RCC 7860 (cell line): Measurements from ENCODE around the gene FBXO9.

ENCODE experiments used
- DNase-seq: peaks from one replicate; pipeline ENCODE4 v3.0.0-alpha.2; 2015; ENCODE audit warnings: low spot score
- FAIRE-seq: peaks from 2 replicates; lab custom pipeline; 2012; peaks lifted over from hg19 to GRCh38; lab: Jason Lieb, UNC

FBXO9 gene

DNA sequence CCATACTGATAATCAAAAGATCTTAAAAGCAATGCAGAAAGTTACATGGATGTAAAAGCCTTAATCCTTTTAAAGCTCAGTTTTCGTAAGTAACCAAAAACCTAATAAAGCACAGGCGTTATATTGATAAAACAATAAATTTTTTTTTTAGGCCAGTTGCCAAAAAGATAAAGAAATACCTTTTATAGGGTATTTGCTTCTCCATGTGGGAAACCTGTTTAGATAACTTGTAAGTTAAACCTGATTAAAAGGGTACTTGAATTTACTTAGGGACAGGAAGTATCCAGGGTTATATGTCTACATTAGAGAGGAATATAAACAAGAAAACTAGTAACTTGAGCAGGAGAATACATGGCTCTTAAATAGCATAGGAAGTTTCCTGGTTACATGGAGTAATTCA is 21.1 kb downstream of the FBXO9 start:
- FAIRE-seq (no peak), DNase-seq (no peak)

DNA sequence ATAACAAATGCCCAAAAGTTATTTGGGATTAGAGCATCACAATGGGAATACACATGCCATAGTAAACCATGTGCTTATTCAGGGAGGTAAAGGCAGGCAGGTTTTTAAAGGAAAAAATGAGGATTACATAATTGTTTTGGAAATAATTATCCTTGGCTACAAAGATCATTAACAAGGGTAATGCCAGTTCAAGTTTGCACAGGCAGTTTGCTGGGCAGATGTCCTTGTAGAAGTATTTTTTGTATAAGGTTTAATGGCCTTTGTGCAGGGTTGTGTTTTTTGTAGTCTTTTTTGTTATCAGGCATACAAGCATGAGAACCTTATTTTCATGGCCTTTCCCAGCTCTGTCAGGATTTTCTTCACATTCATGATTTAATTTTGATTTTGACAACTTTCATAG is 24.7 kb downstream of the FBXO9 start:
- FAIRE-seq: no peak
- no peak for DNase-seq

DNA sequence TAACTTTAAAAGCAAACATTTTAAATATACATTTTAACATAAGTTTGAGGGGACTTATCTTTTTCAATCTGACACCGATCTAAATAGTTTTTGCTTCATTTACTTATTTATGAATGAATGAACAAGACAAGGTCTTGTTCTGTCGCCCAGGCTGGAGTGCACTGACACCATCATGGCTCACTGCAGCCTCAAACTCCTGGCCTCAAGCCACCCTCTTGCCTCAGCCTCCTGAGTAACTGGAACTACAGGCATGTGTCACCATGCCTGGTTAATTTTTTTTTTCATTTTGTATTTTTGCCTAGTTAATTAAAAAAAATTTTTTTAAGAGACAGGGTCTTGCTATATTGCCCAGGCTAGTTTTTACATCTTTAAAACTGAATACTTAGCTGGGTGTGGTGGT is 25.4 kb downstream of the FBXO9 start:
- DNase-seq: peak; percentile 8
- FAIRE-seq: peak; percentile 81

DNA sequence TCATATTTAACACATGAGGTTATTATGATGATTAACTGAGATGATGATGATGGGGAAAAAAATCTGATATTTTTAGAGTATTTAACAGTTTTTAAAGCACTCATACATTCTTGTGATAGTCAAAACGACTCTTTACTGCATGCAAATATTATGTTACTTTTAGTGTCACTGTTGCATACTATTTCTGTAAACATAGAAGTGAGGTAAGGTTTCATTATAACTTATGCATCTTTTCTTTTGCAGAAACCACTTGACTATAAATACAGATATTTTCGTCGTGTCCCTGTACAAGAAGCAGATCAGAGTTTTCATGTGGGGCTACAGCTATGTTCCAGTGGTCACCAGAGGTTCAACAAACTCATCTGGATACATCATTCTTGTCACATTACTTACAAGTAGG is 30.1 kb downstream of the FBXO9 start:
- FAIRE-seq (no peak), DNase-seq (no peak)

DNA sequence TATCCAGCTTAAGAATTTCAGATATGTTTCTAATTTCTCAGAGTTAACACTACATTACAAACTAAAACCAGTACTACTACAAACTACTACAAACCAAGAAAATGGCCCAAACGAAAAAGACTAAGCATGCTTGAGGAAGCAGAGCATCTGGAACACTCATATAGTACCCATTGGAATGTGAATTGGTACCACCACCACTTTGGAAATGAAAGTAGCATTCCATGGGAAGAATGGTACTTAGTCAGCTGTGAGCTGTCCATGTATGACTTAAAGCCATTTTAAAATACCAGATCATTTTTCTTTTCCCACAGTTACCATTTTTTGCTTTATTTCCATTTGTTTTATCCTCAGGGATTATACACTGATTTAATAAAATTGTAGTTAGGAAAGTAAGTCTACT is 30.5 kb downstream of the FBXO9 start:
- FAIRE-seq (no peak), DNase-seq (no peak)

DNA sequence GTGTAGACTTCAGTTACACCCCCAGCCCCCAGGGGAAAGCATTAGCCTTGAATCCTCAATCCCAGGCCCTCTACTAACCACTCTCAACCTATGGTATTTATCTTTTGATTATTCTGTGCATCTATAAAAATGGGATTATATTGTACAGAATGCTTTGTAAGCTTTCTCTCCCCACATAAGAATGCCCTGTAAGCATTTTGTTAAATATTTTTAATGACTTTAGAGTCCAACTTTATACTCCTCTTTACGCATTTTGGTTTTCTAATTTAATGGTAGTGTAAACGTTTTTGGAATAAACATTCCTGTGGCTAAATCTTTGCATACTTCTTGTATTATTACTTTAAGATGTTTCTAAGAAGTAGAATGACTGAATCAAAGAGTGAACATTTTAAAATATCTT is 35.4 kb downstream of the FBXO9 start:
- FAIRE-seq (no peak), DNase-seq (no peak)

DNA sequence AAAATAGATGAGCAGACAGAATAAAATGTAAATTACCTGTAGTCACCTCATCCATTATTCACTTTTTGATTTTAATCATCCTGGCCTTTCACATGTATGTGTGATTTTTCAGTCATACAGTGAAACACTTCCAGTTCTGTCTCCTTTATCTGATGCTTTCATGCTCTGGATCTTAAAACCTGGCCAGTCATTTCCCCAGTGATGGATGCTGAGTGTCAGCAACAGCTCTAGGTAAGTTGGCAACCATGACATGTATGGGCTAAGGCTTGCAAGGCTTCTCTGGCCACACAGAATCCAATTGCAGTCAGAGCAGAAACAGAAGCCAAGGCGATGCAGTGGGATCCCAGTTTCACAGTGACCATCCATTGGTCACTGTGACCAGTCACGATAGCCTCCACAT is 35.8 kb downstream of the FBXO9 start:
- FAIRE-seq (no peak), DNase-seq (no peak)

DNA sequence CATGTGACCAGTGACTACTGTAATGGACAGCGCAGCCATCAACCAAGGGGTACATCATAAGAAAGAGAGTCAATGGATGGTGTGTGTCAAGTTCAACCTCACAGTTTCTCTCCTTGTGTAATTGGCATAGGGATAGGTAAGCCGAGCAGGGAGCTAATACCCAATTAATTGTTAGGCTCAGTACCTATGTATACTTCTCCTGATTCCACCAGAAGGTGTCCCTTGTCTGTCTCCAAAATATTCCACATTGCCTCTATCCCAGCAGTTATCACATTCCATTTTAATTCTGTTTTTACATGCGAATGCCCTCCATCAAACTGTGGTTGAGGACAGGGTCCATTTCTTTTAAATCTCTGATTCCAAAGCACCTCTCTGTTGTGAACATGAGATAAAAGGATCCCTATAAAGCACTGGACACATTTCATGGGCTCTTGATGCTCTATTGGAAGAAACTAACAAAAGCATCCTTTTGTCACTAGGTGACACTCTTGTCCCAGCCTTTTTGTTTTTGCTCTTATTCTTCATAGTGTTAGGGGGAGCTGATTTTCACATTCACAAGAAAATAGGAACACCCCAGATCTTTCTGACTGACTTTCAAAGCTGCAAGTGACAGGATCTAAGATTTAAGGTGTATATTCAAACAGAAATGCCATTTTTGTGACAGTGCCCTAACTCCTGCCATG is 38.9 kb downstream of the FBXO9 start:
- DNase-seq: peak; percentile 22
- FAIRE-seq: no peak

DNA sequence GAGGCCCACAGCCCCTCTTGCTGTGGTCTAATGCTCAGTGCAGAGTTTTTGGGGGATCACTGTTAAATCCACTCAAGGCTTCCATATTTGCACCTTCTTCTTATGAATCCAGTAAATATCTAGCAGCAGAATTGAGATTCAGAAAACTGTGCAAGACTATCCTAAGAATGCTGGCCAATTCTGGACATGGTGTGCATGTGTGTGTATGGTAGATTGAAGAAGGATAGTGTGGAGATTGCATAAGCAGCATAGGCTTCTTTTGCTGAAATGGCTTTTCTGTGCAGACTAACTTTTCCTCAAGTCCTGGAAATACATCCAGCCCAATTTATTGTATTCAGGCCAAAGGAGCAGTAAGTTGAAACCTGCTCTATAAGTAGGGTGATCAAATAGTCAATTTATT is 39.7 kb downstream of the FBXO9 start:
- FAIRE-seq (no peak), DNase-seq (no peak)

DNA sequence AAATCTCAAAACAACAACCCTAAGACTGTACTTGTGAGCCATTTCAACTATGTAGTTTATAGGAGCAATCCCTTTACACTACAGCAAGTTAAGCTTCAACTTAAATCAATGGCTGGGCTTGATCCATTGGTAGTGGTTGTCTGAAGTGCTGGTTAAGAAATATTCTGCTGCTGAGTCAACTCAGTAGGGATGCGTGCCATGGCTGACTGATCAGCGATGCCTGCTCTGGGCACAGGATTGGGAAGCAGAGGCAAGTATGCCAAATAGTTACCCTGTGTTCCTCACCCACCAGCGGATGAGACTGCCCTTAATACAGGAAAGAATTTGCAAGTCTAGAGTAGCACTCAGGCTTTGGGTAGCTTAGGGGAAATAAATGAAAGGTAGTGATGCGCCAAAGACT is 41.9 kb downstream of the FBXO9 start:
- peak; percentile 93 for FAIRE-seq
- peak; percentile 81 for DNase-seq

DNA sequence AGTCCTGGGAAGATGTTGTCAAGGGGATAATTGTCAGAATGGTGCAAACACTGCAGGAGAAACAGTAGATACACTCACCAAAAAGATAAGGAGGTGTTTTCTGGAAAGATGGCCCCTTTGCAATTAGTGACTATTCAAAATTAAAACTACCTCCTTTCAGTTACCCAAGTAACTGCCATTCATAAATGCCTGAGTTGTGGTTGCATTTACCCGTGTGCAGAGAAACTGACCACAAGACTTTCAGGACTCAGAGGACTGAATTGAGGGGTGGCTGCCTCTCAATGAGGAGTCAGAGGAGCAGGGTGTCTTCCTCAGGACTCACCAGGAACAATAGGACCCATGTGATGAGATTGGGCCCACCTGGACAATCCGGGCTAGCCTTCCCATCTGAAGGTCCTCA is 44.4 kb downstream of the FBXO9 start:
- no peak for FAIRE-seq
- no peak for DNase-seq

DNA sequence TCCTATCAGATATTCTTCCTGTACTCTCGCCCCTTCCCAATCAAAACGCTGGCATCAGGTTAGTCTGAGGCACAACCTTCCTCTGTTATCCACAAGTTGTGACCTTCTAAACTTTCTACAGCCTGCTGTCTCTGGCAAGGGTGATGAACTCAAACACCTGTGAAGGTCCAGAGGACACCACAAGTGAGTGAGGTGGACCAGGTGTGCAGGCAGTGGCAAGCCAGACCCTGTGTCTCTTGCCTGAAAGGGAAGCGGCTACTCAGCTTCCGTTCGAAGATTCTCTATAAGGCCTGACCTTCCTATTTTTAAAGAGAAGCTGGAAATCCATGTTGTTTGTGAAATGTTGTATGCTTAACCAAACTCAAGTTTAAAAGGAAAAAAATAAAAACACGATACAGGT is 46.7 kb downstream of the FBXO9 start:
- no peak for DNase-seq
- no peak for FAIRE-seq

DNA sequence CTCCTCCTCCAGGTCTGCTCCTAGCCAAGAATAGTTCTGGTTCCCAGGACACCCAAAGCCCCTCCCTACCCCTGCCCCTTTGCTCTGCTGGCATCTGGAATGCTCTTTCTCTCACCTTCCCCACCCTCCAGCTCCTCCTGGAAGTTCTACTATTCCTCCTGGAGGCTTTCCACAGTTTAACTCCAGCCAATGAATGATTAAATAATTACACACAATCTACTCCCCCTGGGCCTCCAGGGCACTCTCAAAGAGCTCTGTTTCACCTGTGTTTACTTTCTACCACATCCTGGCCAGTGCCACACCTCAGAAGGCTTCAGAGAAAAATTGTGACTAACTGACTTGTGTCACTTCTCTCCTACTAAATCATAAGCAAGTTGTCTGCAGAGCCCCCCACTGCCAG is 47.2 kb downstream of the FBXO9 start:
- DNase-seq (peak; percentile 43), FAIRE-seq (no peak)

DNA sequence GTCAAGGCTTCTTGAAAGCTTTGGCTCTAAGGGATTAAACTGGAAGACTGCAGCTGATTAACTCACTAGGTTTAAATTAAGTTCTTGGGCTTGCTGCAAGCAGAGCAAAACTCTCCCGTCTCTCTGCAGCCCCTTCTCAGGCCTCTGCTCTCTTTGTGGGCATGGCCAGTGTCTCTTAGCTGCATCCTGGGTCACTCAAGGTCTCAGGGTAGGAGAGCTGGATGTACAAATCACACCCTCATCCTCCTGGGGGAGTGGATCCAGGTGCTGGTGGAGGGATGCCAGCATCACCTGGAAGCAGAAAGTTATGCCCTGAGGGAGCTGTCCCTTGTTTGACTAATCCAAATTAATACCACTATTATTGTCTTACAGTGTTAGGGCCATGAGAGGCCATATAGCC is 47.7 kb downstream of the FBXO9 start:
- FAIRE-seq (no peak), DNase-seq (no peak)

DNA sequence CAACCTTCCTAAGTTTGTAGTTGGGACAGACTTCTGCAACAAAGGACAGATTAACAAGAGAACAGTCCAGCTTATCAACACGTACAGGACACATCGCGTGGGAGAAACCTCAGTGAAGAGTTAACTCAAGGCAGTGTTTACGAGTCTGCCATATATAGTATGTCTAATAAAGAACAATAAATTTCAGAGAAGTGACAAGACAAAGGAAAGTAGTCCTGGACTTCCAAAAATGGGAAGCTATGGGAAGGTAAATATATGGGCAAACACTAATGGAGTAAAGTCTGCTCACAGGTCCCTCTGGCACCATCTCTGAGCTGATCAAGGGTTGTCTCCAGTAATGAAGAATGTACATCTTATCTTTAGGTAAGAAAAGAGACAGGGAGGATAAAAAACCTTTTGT is 48.5 kb downstream of the FBXO9 start:
- no peak for FAIRE-seq
- no peak for DNase-seq

DNA sequence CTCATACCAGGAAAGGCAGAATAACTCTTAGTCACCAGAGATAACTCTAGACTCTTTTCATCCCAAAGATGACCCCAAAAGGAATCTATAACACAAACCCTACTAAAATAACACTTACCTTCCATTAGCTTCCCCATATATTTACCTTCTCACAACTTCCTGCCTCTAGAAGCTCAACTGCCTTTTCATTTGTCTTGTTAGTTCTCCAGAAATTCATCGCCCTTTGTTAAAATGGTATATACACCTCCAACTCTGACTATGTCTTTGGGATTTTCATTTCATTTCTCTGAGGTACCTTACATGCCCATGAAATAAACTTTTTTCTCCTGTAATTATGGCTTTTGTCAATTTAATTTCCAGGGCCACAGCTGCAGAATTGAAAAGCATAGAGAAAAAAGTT is 49.9 kb downstream of the FBXO9 start:
- DNase-seq: no peak

DNA sequence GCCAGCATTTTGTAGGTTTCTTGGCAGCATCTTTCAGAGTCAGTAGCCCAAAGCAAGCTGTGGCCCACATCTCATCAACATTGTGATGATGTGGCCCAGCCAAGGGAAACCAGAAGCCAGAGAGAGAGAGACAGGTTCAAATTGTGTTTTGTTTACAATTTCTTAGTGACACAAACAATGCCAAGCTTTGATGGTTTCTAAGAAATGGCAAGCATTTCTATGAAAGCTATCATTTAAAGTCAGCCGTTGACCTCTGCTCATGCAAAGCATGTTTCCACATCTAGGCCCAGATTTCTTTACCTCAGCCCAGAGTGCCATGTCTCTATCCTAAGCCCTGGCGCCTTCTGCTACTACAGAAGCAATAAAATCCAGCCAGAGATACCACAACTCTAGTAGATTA is 50.5 kb downstream of the FBXO9 start:
- DNase-seq: no peak
- FAIRE-seq: no peak

More for the DNA sequence above, 49.9 kb downstream of the FBXO9 start:
- no peak for FAIRE-seq

DNA sequence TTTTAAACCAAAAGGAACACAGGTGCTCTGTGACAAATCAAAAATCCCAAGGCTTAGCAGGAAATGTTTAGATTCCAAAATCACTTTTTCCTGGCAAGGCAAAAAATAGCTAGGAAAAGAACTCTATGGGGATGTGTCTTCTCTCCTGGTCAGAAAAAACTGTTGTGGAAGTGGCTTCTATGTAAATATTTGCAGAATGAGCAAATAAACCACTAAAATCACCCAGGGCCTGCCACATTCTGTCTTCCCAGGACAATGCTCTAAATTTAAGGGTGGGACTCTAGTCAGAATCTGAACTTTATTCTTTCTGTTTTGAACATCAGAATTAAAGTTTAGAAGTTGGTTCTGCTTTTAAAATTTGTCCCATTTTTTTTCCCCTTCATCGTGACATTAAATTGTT is 54.1 kb downstream of the FBXO9 start:
- no peak for DNase-seq
- FAIRE-seq: no peak

DNA sequence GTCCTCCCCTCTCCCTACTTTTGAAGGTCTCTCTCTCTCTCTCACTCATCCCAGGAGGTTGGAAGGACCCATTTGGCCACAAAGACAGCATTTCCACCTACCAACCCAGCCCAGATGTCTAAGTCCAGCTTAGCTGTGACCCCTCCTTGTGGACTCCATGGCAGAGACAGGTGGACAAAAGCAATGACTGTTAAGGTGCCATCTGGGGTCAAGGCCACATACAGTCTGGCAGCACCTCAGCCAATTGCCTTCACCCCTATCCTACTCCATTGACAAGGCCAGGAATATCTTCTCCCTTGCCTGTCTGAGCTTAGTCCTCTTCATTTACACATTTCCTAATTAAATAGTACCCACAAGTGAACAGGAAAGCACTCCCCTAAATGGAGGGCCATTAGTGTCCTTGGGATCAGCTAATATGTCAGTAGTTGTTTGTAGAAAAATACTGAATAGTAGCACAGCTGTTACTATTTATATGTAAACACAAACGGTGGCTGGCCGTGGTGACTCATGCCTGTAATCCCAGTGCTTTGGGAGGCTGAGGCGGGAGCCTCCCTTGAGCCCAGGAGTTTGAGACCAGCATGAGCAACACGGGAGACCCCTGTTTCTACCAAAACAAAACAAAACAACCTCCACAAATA is 54.7 kb downstream of the FBXO9 start:
- DNase-seq (no peak), FAIRE-seq (no peak)

DNA sequence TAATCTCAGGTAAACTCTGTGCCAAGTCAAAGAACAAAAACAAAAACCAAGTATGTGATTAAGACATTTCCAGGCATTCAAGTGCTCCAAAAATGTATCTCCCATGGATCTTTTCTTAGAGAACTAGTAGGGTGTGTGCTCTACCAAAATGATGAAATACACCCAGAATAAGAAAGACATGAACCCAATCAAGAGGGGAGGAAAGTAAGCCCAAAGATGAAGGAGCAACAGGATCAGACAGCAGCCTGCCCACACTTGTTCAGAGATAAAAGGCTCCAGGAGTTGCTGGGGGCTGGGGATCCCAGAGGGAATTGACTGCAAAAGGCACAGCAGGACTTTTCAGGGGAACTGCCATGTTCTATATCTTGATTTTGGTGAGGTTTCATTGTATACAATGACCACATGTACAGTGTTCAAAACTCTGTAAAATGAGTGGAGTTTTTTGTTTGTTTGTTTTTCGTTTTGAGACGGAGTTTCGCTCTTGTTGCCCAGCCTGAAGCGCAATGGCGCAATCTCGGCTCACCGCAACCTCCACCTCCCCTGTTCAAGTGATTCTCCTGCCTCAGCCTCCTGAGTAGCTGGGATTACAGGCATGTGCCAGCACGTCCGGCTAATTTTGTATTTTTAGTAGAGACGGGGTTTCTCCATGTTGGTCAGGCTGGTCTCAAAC is 59.1 kb downstream of the FBXO9 start:
- no peak for FAIRE-seq
- DNase-seq: no peak

DNA sequence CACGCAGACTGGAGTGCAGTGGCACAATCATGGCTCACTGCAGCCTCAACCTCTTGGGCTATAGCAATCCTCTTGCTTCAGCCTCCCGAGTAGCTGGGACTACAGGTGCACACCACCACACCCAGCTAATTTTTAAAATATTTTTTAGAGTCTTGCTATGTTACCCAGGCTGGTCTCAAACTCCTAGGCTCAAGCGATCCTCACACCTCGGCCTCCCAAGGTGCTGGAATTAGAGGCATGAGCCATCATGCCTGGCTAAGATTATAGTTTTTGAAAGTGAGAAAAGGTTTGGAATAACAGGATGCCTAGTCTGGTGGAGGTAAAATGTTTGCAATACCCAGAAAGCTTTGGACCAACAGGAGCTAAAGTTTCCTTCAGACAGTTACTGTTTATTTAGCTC is 60.1 kb downstream of the FBXO9 start:
- DNase-seq: no peak
- no peak for FAIRE-seq

DNA sequence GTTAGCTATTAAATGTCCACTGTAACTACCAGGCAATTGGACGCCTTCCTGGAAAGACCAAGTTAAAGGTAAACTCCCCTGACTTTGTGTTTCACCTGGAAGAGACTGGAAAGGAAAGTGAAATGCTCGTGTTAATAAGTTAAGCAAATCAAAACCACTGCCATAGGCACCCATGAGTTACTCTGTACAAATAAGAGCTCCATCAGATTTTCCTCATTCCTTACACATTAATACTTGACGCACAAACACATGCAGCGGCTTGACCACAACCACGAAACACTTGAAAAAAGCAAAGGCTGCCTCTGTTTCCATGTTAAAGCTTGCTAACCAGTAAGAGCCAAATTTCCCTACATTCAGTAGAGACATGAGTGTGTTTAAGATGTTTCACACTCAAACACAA is 63.6 kb downstream of the FBXO9 start:
- DNase-seq (peak; percentile 66), FAIRE-seq (peak; percentile 89)
